NCI-H2227 (cell line): Measurements from ENCODE around the gene RALGPS1.
A peak's percentile ranks its signal among the peaks of the same experiment; 100 is the strongest.

Experiments
- DNase-seq: peaks from one replicate; lab custom pipeline; 2025; ENCODE audit not compliant: unreplicated experiment; lab: John Stamatoyannopoulos, UW

RALGPS1 gene

GRCh38 chr9:127214421-127215267 lies 300.1 kb downstream of the RALGPS1 start:
- peak; percentile 54 for DNase-seq

DNA sequence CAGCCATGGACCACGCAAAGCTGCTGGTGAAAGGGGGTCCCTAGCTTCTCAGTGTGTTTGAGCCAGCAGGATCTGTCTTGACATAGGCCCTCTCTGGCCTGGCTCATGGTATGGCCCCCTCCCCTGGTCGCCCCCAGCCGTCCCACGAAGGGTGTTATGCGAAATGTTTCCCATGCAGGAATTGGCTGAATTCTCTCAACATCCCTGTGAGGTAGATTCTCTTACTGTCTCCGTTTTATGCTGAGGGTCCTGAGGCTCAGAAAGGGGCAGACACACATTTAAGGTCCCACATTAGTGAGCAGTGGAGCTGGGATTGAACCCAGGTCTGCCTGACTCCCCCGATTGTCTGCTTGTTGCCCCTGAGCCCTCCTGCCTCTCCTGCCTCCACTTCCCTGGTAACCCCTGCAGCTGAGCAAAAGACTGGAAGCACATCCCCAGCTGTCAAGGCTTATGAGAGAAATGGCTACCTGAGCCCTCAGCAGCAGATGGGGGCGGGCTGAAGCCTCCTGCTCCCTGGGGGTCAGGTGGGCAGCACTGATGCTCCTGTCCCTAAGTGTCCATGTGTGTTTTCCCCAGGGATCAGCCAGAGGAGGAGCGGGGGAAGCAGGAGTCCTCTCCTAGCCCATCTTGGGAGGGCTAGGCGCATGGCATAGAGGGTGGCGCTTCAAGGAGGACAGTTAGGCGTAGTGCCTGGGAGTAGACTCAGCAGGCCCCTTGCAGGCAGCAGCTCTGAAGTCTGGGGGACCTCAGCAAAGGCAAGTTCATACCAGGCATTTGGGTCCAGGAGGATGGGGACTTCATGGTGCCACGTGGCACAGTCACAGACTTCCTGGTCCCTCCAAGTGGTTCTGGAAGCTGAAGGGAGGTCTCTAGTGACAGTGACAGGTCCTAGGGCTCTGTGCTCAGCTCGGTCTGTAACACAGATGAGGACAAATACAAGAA lies 301.0 kb downstream of the RALGPS1 start:
- no peak for DNase-seq

GRCh38 chr9:127216210-127216887 lies 301.8 kb downstream of the RALGPS1 start:
- DNase-seq = no peak

- no peak for DNase-seq
Measured at GRCh38 chr9:127216888-127217217, 302.3 kb downstream of the RALGPS1 start.

DNA sequence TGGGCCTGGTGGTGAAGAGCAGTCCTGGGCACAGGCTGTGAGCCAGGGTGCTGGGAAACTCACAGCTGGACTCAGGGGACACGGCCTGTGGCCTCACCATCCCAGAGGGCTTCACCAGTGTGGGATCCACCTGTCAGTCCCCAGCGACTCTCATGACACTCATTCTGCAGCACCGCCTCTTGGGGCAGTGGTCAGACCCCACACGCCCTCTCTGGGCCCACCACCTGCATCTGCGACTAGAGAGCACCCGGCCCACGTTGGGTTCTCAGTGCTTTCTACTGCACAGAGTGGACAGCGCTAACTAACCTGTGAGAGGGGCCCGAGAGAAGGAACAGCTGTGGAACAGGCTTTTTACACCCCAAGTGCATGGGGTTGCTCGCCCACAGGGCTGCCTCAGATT lies 304.2 kb downstream of the RALGPS1 start:
- DNase-seq = no peak

- DNase-seq = no peak
Measured at GRCh38 chr9:127219520-127219919, 304.9 kb downstream of the RALGPS1 start.

DNA sequence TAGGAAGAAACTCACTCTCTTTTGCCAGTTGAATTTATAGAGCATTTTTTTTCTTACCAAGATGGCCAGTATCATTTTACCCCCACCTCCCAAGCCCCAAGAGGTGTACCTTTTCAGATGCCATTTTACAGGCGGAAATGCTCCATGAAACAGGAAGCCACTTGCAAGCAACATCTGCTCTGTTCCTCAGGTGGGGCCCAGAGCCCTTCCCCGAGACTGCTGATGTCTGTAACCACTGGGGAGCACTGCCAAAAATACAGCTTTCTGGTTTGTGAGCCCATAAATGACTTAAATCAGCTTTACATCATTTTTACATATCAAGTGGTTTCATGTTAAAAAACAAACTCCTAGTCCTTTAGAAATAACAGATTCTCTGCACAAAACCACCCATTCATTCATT lies 307.1 kb downstream of the RALGPS1 start:
- DNase-seq = no peak

- no peak for DNase-seq
Measured at GRCh38 chr9:127222388-127223095, 308.0 kb downstream of the RALGPS1 start.

DNA sequence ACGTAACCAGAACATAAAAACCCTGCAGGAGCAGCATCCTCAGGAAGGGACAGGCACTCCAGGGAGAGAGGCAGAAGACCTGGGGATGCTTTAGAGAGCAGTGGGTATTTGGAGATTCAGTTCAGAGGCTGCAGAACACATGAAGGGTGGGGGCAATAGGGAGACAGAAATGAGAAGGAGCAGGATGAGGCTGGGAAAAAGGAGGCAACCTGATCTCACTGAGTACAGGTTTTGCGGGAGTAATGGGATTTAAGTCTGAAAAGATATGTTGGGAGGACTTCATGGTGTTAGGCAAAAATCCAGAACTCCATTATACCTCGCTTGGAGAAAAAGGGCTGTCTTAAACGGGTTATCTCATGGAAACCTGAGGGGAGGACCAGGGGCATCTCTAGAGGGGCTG lies 308.7 kb downstream of the RALGPS1 start:
- no peak for DNase-seq

GRCh38 chr9:127223810-127224177 lies 309.2 kb downstream of the RALGPS1 start:
- DNase-seq = no peak

GRCh38 chr9:127224178-127224882 lies 309.7 kb downstream of the RALGPS1 start:
- DNase-seq = peak; percentile 94

DNA sequence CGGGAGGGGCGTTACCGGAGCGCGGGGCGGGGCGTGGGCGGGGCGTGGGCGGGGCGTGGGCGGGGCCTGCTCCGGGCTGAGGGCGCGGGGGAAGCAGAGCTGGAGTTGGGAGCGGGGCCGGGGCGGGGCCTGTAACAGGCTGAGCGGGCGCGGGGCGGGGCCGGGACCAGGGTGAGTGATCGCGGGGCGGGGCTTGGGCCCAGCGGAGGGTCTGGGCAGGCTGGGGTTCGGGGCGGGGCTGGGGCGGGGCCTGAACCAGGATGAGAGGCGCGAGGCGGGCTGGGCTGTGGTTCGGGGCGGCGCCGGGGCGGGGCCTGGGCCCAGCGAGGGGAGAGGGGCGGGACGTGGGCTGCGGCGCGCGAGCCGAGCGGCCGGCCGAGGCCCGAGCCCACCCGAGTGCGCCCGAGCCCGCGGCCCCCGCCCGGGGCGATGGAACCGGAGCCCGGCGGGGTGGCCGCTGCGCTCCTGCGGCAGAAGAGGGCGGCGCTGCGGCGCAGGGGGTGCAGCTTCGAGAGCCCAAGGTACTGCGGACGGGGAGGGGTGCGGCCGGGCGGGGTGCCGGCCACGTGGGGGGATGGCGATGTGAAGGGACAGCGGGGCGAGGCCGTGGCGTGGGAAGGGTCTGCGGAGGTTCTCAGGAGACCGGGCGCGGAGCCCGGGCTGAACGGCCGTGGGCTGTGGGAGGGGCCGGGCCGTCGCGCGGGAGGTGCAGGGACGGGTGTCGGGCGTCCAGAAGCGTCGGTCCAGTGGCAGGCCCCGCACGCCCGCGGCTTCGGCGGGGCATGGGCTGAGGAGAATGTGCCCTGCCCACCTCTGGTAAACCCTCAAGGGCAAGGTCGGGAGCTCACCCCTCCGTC lies 310.5 kb downstream of the RALGPS1 start:
- peak; percentile 92 for DNase-seq

GRCh38 chr9:127225801-127226625 lies 311.4 kb downstream of the RALGPS1 start:
- peak; percentile 40 for DNase-seq

GRCh38 chr9:127229691-127230417 lies 315.3 kb downstream of the RALGPS1 start:
- DNase-seq = no peak

DNA sequence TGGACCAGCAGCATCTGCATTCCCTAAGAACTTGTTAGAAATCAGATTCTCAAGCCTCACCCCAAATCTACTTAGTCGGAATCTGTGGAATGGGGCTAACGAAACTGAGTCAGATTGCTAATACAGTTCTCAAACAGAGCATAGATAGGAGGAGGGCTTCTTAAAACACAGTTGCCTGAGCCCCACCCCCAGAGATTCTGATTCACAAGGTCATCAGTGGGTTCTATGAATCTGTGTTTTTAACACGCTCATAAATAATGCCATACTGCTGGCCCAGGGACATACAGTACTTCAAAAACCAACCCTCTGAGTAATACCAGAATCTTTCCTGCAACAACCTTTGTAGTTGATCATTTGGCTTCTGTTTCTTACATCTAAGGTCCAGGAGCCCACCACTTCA lies 317.1 kb downstream of the RALGPS1 start:
- DNase-seq = no peak

- DNase-seq = no peak
Measured at GRCh38 chr9:127232833-127233549, 318.4 kb downstream of the RALGPS1 start.

- no peak for DNase-seq
Measured at GRCh38 chr9:127233550-127233949, 319.0 kb downstream of the RALGPS1 start.
